ENCODE results near the gene IL32.
"Not testable (repeated sequence)": the region's sequence is repeated elsewhere in the genome, so short reads cannot be mapped to it uniquely, and the experiment has no call there.

Gene IL32

DNA sequence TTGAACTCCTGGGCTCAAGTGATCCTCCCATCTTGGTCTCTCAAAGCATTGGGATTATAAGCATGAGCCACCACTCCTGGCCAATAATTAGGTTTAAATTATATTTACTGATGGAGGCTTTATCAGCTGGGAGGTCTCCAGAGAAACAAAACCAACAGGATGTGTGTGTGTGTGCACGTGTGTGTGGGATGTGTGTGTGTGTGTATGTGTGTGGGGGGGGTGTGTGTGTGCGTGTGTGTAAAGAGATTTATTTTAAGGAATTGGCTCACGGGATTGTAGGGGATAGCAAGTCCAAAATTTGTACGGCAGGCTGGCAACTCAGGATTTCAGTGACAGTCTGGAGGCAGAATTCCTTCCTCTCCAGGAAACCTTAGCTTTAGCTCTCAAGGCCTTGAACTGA, 14.4 kb upstream of the IL32 start:
- no peaks in the 10 kb centered on the region for H3K4me1 ChIP-seq
- no peak for DNase-seq (ENCODE audit: low spot score in 2 of 2)
- H3K27me3 ChIP-seq (ENCODE audit: low read depth), result peaks cover 4% of the 10 kb centered on the region; the same call in 1 of the 2 replicates
- in situ Hi-C loops (cut with MboI; ENCODE audit: low sequenced_read_pairs), result no loop called here
- no peak overlapping the region for H3K4me3 ChIP-seq
- no peaks in the 10 kb centered on the region; the same call in 1 of the 2 replicates for H3K36me3 ChIP-seq (replicated peaks)
- H3K9me3 ChIP-seq, result no peaks in the 10 kb centered on the region

DNA sequence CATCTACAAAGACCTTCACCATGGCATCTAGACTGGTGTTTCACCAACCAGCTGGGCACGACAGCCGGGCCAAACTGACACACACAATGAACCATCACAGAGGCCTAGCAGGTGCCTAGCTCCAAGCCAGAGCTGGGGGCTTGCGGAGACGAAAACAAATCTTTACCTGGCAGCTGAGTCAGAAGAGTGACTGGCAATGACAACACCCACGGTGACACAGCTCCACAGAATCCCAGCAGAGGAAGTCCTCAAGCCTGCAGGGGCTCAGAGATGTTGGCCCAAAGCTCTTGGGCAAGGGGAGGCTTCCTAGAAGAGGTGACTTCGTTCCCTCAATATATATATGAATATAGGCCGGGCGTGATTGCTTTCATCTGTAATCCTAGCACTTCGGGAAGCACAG, 13.9 kb upstream of the IL32 start:
- Histone ChIP-seq H3K27me3 (ENCODE audit: low read depth) (peaks cover 4% of the 10 kb centered on the region; the same call in 1 of the 2 replicates), H3K9me3 (no peaks in the 10 kb centered on the region), H3K36me3 (replicated peaks) (no peaks in the 10 kb centered on the region; the same call in 1 of the 2 replicates), H3K4me1 (no peaks in the 10 kb centered on the region), H3K4me3 (no peak overlapping the region)
- no peak for DNase-seq (ENCODE audit: low spot score in 2 of 2)
- in situ Hi-C loops (cut with MboI; ENCODE audit: low sequenced_read_pairs), result no loop called here

DNA sequence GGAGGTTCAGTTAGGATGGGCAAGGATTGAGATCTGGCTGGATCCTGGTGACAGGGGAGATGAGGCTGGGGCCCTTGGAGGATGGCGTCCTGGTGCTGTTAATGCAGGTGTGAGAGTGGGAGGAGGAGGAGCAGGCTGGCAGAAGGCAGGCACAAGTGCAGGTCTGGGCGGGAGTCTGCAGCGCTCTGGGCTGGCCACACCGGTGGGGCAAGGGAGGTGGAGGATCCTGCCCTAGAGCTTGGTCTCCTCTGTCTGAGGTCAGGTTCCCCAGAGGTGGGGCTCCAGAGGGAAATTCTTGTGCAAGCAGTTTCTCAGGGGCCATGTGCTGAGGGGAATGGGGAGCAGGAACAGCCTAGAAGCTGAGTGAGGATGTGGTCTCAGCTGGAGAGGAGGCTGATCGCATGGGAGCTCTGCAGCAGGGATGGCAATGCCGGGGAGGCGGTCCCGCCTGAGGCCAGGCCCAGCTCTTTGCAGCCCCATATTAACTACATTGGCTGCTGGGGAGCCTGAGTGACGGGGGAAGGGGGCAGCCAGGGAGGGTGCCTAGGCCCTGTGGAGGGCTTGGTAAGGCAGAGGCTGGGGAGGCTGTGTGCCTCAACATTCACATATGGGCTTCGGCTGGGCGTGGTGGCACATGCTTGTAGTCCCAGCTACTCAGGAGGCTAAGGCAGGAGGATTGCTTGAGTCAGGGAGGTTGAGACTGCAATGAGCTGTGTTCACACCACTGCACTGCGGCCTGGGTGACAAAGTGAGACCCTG, 12.7 kb upstream of the IL32 start:
- H3K36me3 ChIP-seq (replicated peaks); DNase-seq (ENCODE audit: low spot score in 2 of 2); H3K4me3 ChIP-seq; H3K9me3 ChIP-seq; in situ Hi-C loops (cut with MboI; ENCODE audit: low sequenced_read_pairs); H3K4me1 ChIP-seq; H3K27me3 ChIP-seq (ENCODE audit: low read depth): not testable (repeated sequence)

DNA sequence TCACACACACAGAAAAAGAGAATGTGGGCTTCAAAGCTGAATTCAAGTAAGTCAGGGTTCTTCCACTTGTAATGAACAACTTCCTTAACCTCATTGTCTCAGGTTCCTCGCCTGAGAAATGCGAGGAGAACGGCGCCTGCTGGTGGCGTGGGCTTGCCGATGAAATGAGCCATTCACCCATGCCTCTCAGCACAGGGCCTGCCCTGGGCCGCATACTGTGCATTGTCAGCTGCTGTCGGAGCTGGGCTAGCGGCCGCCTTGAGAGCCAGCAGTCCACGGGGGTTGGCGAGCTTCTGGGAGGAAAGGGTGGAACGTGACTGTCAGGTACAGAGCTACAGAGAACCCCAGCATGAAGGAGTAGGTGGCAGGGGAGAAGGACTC, 12.1 kb upstream of the IL32 start:
- H3K4me1 ChIP-seq; in situ Hi-C loops (cut with MboI; ENCODE audit: low sequenced_read_pairs); H3K27me3 ChIP-seq (ENCODE audit: low read depth); DNase-seq (ENCODE audit: low spot score in 2 of 2); H3K4me3 ChIP-seq; H3K36me3 ChIP-seq (replicated peaks); H3K9me3 ChIP-seq: not testable (repeated sequence)

DNA sequence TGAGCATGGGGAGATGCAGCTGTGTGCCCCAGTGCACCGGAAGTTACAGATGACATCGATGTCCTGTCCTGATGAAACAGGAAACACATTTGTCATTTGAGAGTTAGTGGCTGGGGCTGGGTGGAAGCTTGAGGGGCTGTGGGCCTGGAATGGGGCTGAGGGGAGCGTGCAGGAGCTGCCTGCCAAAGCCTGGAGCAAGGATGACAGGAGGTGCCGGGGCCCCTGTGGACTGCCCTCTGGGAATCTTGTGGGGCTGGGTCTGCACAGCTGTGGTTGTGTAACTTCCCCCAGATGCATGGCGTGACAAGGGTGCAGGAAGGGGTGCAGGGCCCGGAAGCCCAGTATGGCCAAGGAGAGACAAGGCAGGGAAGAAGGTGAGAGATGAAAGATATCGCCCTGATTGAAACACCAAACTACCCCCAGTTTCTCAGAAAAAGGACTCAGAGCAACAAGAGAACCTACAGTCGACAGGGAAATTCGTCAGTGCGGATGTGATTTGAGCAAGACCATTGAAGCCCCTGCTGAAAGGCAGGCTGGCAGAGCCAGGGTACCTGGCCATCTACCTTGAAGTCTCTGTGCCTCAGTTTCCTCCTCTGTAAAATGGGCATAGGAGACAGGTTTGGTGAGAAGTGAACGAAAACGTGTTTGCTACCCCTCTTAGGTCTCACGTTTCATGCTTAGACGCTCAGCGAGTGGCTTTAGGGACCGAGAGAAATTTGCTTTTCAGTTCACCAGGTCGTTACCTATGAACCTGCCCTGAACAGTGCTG, 10.3 kb upstream of the IL32 start:
- DNase-seq (ENCODE audit: low spot score in 2 of 2), result no peak
- Histone ChIP-seq H3K9me3 (no peaks in the 10 kb centered on the region), H3K4me3 (no peak overlapping the region), H3K27me3 (ENCODE audit: low read depth) (no peaks in the 10 kb centered on the region), H3K36me3 (replicated peaks) (no peaks in the 10 kb centered on the region; the same call in 1 of the 2 replicates), H3K4me1 (peaks cover 7% of the 10 kb centered on the region)
- in situ Hi-C loops (cut with MboI; ENCODE audit: low sequenced_read_pairs), result no loop called here

DNA sequence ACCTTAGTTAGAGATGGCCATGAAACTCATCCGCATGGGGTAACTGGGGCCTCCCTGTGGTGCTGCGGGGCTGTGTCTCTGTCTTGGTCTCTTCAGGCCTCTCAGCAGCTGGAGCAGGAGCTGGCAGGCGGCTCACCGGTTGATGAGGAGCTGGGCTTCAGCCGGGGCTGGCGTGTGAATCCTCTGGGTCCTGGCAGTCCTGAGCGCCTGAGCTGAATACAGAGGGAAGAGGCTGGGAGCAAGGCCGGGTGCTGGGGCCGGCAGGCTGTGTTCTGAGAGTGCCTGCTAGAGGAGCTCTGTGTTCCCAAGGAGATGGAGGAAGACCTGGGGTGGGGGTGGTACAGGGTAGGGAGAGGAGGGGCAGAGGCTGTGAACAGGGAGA, 9.7 kb upstream of the IL32 start:
- DNase-seq (ENCODE audit: low spot score in 2 of 2); H3K4me3 ChIP-seq; in situ Hi-C loops (cut with MboI; ENCODE audit: low sequenced_read_pairs); H3K36me3 ChIP-seq (replicated peaks); H3K9me3 ChIP-seq; H3K27me3 ChIP-seq (ENCODE audit: low read depth): not testable (repeated sequence)
- H3K4me1 ChIP-seq, result peaks cover 10% of the 10 kb centered on the region

DNA sequence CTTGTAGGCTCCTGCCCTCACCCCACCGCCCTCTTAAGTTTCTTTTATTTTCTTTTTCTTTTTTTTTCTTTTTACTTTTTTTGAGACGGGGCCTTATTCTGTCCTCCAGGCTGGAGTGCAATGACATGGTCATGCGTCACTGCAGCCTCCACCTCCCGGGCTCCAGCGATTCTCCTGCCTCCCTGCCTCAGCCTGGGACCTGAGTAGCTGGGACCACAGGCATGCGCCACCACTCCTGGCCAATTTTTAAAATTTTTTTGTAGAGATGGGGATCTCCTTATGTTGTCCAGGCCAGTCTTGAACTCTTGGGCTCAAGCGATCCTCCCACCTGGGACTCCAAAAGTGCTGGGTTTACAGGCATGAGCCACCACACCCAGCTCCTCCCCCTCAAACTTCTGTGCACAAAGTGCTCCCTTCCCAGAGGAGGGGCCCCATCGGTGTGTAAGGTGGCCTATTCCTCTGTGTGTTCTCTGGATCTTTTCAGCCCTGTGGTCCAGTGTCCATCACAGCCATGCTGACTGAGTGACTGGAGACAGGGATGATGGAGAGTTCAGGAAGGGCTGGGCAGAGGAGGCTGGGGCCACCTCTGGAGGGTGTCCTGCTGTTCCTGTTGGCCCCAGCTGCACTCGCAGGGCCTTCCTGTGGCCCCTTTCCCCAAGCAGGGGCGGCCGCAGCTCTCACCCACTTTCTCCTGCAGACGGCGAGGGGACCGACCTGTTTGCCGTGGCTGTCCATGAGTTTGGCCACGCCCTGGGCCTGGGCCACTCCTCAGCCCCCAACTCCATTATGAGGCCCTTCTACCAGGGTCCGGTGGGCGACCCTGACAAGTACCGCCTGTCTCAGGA, 8.9 kb upstream of the IL32 start:
- H3K27me3 ChIP-seq (ENCODE audit: low read depth), result no peaks in the 10 kb centered on the region
- H3K36me3 ChIP-seq (replicated peaks), result no peaks in the 10 kb centered on the region; the same call in 1 of the 2 replicates
- in situ Hi-C loops (cut with MboI; ENCODE audit: low sequenced_read_pairs), result no loop called here
- H3K9me3 ChIP-seq, result no peaks in the 10 kb centered on the region
- no peak for DNase-seq (ENCODE audit: low spot score in 2 of 2)
- H3K4me1 ChIP-seq, result peaks cover 10% of the 10 kb centered on the region
- H3K4me3 ChIP-seq, result no peak overlapping the region

DNA sequence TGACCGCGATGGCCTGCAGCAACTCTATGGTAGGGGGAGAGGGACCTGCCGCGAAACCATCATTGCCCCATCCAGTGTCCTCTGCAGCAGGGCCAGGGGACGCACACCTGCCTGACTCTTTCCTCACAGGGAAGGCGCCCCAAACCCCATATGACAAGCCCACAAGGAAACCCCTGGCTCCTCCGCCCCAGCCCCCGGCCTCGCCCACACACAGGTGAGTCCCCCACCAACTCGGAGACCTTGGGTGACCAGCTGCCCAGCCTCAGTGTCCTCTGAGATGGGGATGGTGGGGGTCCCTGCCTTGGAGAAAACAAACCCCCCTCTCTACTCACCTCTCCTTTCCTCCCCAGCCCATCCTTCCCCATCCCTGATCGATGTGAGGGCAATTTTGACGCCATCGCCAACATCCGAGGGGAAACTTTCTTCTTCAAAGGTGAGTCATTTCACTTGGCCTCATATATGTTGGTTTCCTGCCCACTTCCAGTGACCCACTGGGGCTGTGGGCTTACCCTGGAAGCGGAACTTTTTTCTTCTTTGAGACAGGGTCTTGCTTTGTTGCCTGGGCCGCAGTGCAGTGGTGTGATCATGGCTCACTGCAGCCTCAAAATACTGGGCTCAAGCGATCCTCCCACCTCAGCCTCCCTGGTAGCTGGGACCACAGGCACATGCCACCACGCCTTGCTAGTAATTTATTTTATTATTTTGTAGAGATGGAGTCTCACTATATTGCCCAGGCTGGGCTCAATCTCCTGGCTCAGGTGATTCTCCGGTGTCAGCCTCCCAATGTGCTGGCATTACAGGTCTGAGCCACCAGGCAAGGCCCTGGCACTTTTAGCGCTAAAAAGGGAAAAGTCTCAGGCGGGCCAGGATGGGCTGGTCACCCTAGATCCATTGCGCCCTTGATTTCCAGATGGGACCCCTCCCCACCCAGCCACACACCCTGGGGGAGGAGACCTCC, 8.0 kb upstream of the IL32 start:
- no peaks in the 10 kb centered on the region for H3K27me3 ChIP-seq (ENCODE audit: low read depth)
- in situ Hi-C loops (cut with MboI; ENCODE audit: low sequenced_read_pairs), result no loop called here
- peak overlapping the region; percentile 92 for H3K4me3 ChIP-seq
- H3K36me3 ChIP-seq (replicated peaks), result no peaks in the 10 kb centered on the region; the same call in 1 of the 2 replicates
- DNase-seq (ENCODE audit: low spot score in 2 of 2), result no peak
- H3K9me3 ChIP-seq, result no peaks in the 10 kb centered on the region
- H3K4me1 ChIP-seq, result peaks cover 10% of the 10 kb centered on the region

DNA sequence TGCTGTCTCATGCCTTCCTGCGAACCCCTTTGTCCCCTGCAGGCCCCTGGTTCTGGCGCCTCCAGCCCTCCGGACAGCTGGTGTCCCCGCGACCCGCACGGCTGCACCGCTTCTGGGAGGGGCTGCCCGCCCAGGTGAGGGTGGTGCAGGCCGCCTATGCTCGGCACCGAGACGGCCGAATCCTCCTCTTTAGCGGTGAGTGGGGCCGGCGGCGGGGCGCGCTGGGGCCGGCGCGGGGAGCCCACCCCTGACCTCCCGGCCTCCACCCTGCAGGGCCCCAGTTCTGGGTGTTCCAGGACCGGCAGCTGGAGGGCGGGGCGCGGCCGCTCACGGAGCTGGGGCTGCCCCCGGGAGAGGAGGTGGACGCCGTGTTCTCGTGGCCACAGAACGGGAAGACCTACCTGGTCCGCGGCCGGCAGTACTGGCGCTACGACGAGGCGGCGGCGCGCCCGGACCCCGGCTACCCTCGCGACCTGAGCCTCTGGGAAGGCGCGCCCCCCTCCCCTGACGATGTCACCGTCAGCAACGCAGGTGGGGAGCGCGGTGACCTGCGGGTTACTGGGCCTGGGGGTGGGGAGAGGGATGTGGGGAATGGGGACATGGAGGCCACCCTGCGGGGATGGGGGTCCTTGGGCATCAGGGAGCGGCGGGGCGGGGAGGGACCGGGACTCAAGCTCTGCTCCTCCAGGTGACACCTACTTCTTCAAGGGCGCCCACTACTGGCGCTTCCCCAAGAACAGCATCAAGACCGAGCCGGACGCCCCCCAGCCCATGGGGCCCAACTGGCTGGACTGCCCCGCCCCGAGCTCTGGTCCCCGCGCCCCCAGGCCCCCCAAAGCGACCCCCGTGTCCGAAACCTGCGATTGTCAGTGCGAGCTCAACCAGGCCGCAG, 7.1 kb upstream of the IL32 start:
- H3K27me3 ChIP-seq (ENCODE audit: low read depth), result no peaks in the 10 kb centered on the region
- peak overlapping the region; percentile 92 for H3K4me3 ChIP-seq
- in situ Hi-C loops (cut with MboI; ENCODE audit: low sequenced_read_pairs), result no loop called here
- no peaks in the 10 kb centered on the region; the same call in 1 of the 2 replicates for H3K36me3 ChIP-seq (replicated peaks)
- peaks cover 10% of the 10 kb centered on the region for H3K4me1 ChIP-seq
- H3K9me3 ChIP-seq, result no peaks in the 10 kb centered on the region
- DNase-seq (ENCODE audit: low spot score in 2 of 2), result peak in 1 of 2 experiments; percentile 72

DNA sequence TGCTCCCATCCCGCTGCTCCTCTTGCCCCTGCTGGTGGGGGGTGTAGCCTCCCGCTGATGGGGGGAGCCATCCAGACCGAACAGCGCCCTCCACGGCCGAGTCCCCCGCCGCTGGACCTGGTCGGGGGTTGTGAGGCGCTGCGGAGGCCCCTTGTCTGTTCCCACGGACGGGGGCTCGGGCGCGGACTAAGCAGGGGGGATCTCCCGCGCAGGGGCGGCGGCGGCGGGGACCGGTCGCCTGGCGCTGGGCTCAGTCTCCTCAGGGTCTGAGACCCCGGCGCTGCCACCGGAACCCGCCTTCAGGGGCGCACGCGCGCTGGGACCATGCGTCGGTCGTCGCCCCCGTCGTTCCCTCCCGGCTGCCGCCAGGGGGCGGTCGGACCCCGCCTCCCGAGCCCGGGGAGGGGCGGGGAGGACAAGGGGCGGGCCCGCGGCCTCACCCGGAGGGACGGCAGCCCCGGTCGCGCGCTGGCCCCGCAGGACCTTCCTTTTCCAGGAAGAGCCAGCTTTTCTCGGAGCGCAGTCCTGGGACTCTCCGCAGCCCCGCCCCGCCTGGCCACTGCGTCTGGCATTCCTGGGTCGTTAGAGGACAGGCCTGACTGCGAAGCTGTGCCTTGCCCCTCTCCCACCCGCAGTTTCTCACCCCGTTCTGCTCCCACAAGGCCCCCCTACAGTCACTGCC, 6.3 kb upstream of the IL32 start:
- Histone ChIP-seq H3K4me1 (peaks cover 10% of the 10 kb centered on the region), H3K9me3 (no peaks in the 10 kb centered on the region), H3K27me3 (ENCODE audit: low read depth) (no peaks in the 10 kb centered on the region), H3K4me3 (peak overlapping the region; percentile 92), H3K36me3 (replicated peaks) (no peaks in the 10 kb centered on the region; the same call in 1 of the 2 replicates)
- in situ Hi-C loops (cut with MboI; ENCODE audit: low sequenced_read_pairs), result no loop called here
- peak; percentile 78 to 93 for DNase-seq (ENCODE audit: low spot score in 2 of 2)

DNA sequence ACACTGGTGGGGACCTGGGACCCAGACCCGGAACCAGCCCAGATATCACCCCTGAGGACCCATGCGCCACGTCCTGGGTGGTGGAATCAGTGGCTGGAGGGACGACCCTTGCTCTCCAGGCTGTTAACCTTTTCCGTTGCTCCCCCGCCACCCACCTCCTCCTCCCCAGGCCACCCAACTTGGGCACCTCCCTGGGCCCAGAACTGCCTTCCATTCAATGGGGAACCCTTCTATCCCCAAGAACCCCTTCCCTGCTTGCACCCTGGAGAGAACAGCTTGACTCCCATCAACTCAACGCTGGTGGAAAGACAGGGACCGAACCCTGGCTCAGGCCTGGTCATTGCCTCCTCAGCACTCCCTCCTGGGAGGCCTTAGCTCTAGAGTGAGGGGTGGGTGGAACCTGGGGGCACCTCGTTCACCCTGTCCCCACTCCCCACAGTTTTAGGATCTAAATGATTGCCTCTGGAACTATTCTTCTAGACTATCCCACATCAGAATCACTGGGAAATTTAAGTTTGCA, 5.7 kb upstream of the IL32 start:
- no peak for DNase-seq (ENCODE audit: low spot score in 2 of 2)
- Histone ChIP-seq H3K9me3 (no peaks in the 10 kb centered on the region), H3K27me3 (ENCODE audit: low read depth) (no peaks in the 10 kb centered on the region), H3K4me1 (peaks cover 10% of the 10 kb centered on the region), H3K36me3 (replicated peaks) (no peaks in the 10 kb centered on the region; the same call in 1 of the 2 replicates), H3K4me3 (peak overlapping the region; percentile 92)
- in situ Hi-C loops (cut with MboI; ENCODE audit: low sequenced_read_pairs), result no loop called here
